BE2C (cell line): ENCODE measurements around the gene HES4. TPM values are rescaled to one million over a fixed set of nuclear protein-coding genes. Genes with fewer than 3 reads are reported as not detected.

Experiments
- DNase-seq: peaks from one replicate; pipeline ENCODE4 v3.0.0-alpha.2; 2020
- H3K27me3 ChIP-seq: fragments of 250-450 bp; sonication (Bioruptor Pico); 2 replicates; pipeline ENCODE4 v1.5.1; 2020; ENCODE audit warnings: mild to moderate bottlenecking
- H3K36me3 ChIP-seq: fragments of 250-450 bp; sonication (Bioruptor Pico); 2 replicates; pipeline ENCODE4 v1.5.1; 2020; ENCODE audit warnings: mild to moderate bottlenecking
- H3K4me1 ChIP-seq: fragments of 250-450 bp; sonication (Bioruptor Pico); 2 replicates; pipeline ENCODE4 v1.5.1; 2020
- H3K4me3 ChIP-seq: 2 replicates; pipeline ENCODE4 v1.5.1; 2011; ENCODE audit warnings: low read depth, low read length
- H3K9me3 ChIP-seq: fragments of 250-450 bp; sonication (Bioruptor Pico); 2 replicates; pipeline ENCODE4 v1.5.1; 2020
- CTCF ChIP-seq: IDR thresholded peaks from 2 replicates; pipeline ENCODE4 v1.5.1; 2012; ENCODE audit warnings: mild to moderate bottlenecking, low read depth, low read length
- polyA plus RNA-seq: library from polyadenylated mRNA; unstranded; fragments of >200 nt; gene quantifications from one replicate; pipeline ENCODE4 v1.2.1, GENCODE V29; 2012; ENCODE audit warnings: low read depth, missing spikeins; ENCODE audit not compliant: insufficient read length, insufficient read depth

The HES4 gene
- polyA plus RNA-seq: 0.99 TPM

GRCh38 chr1:999725-1000356 is at the start of gene HES4:
TSS of gene HES4 (minus strand) at chr1:1000097. CDS start at chr1:999973, 124 bp downstream.
- H3K4me1 ChIP-seq: peaks cover 16% of the 10 kb centered on the region
- DNase-seq: peak; percentile 57
- peaks cover 67% of the 10 kb centered on the region for H3K27me3 ChIP-seq
- H3K9me3 ChIP-seq: peaks cover 5% of the 10 kb centered on the region; the same call in 1 of the 2 replicates
- H3K4me3 ChIP-seq: peak within 1 kb of the TSS; percentile 14; the same call in 1 of the 2 replicates
- H3K36me3 ChIP-seq: no peaks in the 10 kb centered on the region
- TF ChIP-seq CTCF: no peak

GRCh38 chr1:1048765-1049164 is 48.9 kb upstream of the HES4 start:
- H3K36me3 ChIP-seq: no peaks in the 10 kb centered on the region
- peaks cover 6% of the 10 kb centered on the region for H3K4me1 ChIP-seq
- H3K4me3 ChIP-seq: no peak overlapping the region
- no peak for DNase-seq
- H3K27me3 ChIP-seq: no peaks in the 10 kb centered on the region
- no peaks in the 10 kb centered on the region for H3K9me3 ChIP-seq
- TF ChIP-seq CTCF: no peak

- Histone ChIP-seq H3K9me3 (no peaks in the 10 kb centered on the region), H3K36me3 (no peaks in the 10 kb centered on the region), H3K4me3 (no peak overlapping the region), H3K27me3 (no peaks in the 10 kb centered on the region), H3K4me1 (peaks cover 6% of the 10 kb centered on the region)
- no peak for TF ChIP-seq CTCF
- DNase-seq: no peak
Observed at GRCh38 chr1:1047963-1048362, 48.1 kb upstream of the HES4 start.

- no peak for DNase-seq
- Histone ChIP-seq H3K27me3 (no peaks in the 10 kb centered on the region), H3K4me1 (peaks cover 6% of the 10 kb centered on the region), H3K4me3 (no peak overlapping the region), H3K9me3 (no peaks in the 10 kb centered on the region), H3K36me3 (no peaks in the 10 kb centered on the region)
- TF ChIP-seq CTCF: no peak
Observed at GRCh38 chr1:1047407-1047806, 47.5 kb upstream of the HES4 start.

GRCh38 chr1:1046767-1047166 is 46.9 kb upstream of the HES4 start:
- no peaks in the 10 kb centered on the region for H3K27me3 ChIP-seq
- no peak for DNase-seq
- TF ChIP-seq CTCF: no peak
- H3K36me3 ChIP-seq: no peaks in the 10 kb centered on the region
- no peak overlapping the region for H3K4me3 ChIP-seq
- peaks cover 6% of the 10 kb centered on the region for H3K4me1 ChIP-seq
- no peaks in the 10 kb centered on the region for H3K9me3 ChIP-seq

- DNase-seq: no peak
- Histone ChIP-seq H3K9me3 (no peaks in the 10 kb centered on the region), H3K36me3 (no peaks in the 10 kb centered on the region), H3K4me3 (no peak overlapping the region), H3K27me3 (no peaks in the 10 kb centered on the region), H3K4me1 (peaks cover 6% of the 10 kb centered on the region)
- no peak for TF ChIP-seq CTCF
Observed at GRCh38 chr1:1046243-1046642, 46.3 kb upstream of the HES4 start.
